GM12874 (cell line): Measurements from ENCODE around the gene ABRACL.

Source experiments
- TF ChIP-seq, protein P1 (sequence below): IDR thresholded peaks from 2 replicates; pipeline ENCODE4 v1.5.1; 2011; ENCODE audit warnings: low read depth, mild to moderate bottlenecking, control low read depth, low read length, moderate library complexity; ENCODE audit not compliant: insufficient read depth

ABRACL gene

GRCh38 chr6:139006477-139006876, 22.1 kb upstream of the ABRACL start:
- TF ChIP-seq, protein P1, sequence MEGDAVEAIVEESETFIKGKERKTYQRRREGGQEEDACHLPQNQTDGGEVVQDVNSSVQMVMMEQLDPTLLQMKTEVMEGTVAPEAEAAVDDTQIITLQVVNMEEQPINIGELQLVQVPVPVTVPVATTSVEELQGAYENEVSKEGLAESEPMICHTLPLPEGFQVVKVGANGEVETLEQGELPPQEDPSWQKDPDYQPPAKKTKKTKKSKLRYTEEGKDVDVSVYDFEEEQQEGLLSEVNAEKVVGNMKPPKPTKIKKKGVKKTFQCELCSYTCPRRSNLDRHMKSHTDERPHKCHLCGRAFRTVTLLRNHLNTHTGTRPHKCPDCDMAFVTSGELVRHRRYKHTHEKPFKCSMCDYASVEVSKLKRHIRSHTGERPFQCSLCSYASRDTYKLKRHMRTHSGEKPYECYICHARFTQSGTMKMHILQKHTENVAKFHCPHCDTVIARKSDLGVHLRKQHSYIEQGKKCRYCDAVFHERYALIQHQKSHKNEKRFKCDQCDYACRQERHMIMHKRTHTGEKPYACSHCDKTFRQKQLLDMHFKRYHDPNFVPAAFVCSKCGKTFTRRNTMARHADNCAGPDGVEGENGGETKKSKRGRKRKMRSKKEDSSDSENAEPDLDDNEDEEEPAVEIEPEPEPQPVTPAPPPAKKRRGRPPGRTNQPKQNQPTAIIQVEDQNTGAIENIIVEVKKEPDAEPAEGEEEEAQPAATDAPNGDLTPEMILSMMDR = no peak

DNA sequence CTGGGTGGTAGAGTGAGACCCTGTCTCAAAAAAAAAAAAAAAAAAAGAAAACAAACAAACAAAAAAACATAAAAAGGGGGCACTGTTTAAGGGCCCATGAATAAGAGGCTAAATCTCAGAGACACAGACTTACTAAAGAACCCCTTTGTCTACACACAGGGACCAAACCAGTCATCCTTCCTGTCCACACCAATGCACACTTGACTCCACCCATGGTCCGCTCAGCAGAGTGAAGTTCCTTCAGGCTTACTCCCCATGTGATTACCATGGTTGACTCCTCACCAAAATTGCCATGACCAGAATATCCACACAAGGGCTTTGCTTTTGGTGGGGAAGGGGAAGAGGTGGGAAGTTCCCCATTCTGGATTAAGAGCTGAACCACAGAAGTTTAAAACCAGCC, 21.1 kb upstream of the ABRACL start:
- TF ChIP-seq, protein P1 = no peak

DNA sequence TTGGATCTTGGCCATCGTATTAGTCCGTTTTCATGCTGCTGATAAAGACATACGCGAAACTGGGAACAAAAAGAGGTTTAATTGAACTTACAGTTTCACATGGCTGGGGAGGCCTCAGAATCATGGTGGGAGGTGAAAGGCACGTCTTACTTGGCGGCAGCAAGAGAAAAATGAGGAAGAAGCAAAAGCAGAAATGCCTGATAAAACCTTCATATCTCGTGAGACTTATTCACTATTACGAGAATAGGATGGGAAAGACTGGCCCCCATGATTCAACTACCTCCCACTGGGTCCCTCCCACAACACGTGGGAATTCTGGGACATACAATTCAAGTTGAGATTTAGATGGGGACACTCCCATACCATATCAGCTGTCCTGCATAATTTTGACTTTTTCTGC, 20.4 kb upstream of the ABRACL start:
- TF ChIP-seq, protein P1 = no peak

DNA sequence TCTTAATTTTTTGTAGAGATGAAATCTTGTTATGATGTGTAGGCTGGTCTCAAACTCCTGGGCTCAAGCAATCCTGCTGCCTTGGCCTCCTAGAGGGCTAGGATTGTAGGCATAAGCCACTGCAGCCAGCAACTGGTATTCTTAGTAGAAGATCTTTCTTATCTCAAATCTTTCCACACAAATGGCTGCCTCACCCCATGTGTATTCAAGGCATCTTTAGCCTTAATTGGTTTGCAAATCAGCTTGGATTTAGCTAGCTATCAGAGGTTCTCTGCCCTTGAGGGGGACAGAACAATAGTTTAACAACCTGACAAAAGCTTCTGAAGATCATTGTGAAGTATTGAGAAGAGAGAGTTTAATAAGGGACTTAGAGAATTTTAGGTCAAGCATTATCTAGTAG, 17.9 kb upstream of the ABRACL start:
- TF ChIP-seq, protein P1 = no peak

DNA sequence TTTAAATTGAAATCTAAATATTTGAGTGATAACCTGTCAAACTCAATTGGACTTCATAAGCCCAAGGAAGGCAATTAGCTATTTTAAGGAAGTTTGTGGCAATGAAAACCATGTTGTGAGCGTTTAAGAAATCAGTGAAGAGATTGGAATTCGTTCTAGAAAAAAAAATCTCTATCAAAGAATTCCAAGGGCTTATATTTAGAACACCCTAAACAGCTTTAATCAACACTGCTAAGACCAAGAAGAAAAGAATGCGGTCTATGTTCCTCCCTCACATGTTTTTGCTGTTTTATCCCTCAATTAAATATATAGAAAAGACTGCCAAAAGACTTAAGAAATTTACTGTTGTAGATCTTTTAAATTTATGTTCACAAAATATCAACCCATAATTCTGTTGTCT, 16.6 kb upstream of the ABRACL start:
- TF ChIP-seq, protein P1 = no peak

DNA sequence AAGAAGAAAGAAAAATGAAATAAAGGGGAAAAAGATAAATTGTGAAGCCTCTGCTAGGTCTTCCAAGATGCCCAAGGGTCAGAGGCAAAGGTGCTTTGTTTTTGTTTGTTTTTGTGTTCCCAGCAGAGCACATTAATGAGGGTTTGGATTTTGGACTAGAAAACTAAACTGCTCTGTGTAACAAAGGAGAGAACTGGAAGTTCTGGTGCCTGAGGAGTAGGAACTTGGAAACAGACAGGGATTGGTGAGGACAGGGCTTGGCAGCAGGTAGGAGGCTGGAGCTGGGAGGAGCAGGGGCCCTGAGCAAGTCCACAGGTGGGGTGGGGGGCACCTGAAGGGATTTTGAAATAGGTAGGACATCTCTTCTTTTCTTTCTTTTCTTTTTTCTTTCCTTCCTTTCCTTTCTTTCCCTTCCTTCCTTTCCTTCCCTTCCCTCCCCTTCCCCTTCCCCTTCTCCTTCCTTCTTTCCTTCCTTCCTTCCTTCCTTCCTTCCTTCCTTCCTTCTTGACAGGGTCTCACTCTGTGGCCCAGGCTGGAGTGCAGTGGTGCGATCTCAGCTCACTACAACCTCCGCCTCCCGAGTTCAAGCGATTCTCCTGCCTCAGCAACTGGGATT, 15.3 kb upstream of the ABRACL start:
- TF ChIP-seq, protein P1 = no peak

DNA sequence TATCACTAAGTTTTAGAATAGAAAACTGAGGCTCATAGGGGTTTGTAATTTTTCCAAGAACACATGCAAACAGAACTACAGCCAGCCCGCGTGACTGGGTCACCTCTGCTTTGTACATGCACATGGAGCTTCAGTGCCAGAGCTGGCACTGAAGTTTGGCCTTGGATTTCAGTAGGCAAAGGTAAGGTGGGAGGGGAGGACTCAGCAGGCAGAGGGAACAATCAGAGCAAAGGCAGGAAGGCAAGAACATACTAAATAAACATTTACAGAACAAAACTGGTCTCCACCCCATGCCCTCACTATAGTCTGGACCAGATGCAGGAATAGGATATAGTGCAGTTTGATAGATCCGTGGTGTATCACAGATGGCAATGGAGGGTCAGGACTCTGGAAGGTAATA, 13.6 kb upstream of the ABRACL start:
- TF ChIP-seq, protein P1 = no peak
